ENCODE results near the gene SBF1.

DNA sequence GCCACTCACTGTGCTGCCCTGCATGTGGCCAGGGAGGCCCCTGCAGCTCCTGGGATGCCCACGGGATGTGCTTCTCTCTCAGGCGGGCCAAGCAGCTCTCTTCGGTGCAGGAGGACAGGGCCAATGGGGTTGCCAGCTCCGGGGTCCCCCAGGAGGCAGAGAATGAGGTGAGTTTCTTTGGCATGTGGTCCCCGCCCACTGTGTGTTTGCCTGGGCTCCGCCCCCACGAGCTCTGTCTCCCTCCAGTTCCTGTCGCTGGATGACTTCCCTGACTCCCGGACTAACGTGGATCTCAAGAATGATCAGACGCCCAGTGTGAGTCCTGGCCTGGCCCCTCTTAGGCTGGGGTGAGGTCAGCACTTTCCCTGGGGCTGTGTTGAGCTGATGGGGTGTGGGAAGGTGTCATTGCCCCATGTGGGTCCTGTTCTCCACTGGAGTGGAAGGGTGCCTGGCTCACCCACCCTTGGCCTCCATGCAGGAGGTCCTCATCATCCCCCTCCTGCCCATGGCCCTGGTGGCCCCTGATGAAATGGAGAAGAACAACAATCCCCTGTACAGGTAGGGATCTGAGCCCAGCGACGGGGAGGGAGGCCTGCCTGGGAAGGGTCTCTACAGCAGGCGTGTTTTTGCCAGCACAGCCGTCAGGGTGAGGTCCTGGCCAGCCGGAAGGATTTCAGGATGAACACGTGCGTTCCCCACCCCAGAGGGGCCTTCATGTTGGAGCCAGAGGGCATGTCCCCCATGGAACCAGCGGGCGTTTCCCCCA lies 42.8 kb upstream of the SBF1 start:
- TF ChIP-seq, protein P1, sequence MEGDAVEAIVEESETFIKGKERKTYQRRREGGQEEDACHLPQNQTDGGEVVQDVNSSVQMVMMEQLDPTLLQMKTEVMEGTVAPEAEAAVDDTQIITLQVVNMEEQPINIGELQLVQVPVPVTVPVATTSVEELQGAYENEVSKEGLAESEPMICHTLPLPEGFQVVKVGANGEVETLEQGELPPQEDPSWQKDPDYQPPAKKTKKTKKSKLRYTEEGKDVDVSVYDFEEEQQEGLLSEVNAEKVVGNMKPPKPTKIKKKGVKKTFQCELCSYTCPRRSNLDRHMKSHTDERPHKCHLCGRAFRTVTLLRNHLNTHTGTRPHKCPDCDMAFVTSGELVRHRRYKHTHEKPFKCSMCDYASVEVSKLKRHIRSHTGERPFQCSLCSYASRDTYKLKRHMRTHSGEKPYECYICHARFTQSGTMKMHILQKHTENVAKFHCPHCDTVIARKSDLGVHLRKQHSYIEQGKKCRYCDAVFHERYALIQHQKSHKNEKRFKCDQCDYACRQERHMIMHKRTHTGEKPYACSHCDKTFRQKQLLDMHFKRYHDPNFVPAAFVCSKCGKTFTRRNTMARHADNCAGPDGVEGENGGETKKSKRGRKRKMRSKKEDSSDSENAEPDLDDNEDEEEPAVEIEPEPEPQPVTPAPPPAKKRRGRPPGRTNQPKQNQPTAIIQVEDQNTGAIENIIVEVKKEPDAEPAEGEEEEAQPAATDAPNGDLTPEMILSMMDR (conservative IDR thresholded peaks at IDR 0.05; ENCODE audit: low read length): no peak
- no peak for TF ChIP-seq EZH2phosphoT487 (IDR thresholded peaks at IDR 0.05; ENCODE audit: borderline replicate concordance)

Measured in Loucy (cell line).